ENCODE data around the gene ZFP64. TPM values are rescaled to one million over a fixed set of nuclear protein-coding genes. Genes with fewer than 3 reads are reported as not detected.

Gene ZFP64
- total RNA-seq, 2 donors from 2014 or later, result 20.2 to 29.5 TPM

DNA sequence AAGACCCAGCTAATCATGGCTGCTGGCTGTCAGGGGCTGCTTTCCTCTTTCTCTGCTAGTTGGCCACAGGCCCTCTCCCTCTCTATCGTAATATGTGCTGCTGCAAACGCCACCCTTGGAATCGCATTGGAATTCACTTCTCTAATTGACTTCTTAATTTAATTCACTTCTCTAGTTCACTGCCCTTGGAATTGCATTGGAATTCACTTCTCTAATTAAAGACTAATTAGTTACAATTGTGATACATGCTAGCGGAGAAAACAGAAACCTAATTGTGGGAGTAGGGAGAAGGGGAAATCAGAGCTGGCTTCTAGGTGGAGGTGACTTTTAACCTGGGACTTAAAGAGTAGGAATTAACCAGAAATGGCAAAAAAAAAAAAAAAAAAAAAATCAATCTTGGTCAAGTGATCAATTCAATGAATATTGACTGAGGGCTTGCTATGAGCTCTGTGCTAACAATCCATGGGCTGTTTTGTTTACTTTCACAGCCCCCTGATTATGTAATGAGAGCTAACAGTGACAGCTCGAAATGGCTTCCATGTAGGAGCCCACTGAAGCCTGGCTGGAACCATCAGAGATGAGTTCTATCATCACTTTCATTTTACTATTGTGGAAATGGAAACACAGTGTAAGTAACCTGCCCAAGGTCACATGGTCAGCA lies 11.3 kb downstream of the ZFP64 start:
- no peaks in the 10 kb centered on the region for H3K9me3 ChIP-seq
- intact Hi-C loops (cut with DNase I), result no loop called here
- H3K27ac ChIP-seq, result no peak overlapping the region
- no peaks in the 10 kb centered on the region for H3K36me3 ChIP-seq
- H3K4me1 ChIP-seq (replicated peaks), result no peaks in the 10 kb centered on the region
- no peak for DNase-seq (ENCODE audit: low spot score)
- H3K4me3 ChIP-seq, result no peak overlapping the region
- no peaks in the 10 kb centered on the region for H3K27me3 ChIP-seq (replicated peaks; ENCODE audit: insufficient read depth)
- 96% methylated on average over 5 of the region's 5 CpGs for WGBS
- TF ChIP-seq CTCF (IDR thresholded peaks at IDR 0.05) (no peak), POLR2A (IDR thresholded peaks at IDR 0.05) (no peak), POLR2AphosphoS5 (IDR thresholded peaks at IDR 0.05) (no peak)

- Histone ChIP-seq H3K27ac (no peak overlapping the region), H3K36me3 (no peaks in the 10 kb centered on the region), H3K4me3 (no peak overlapping the region), H3K4me1 (replicated peaks) (no peaks in the 10 kb centered on the region), H3K27me3 (replicated peaks; ENCODE audit: insufficient read depth) (no peaks in the 10 kb centered on the region), H3K9me3 (no peaks in the 10 kb centered on the region)
- 61% methylated on average over 4 of the region's 4 CpGs for WGBS
- intact Hi-C loops (cut with DNase I), result no loop called here
- TF ChIP-seq POLR2AphosphoS5 (IDR thresholded peaks at IDR 0.05) (no peak), CTCF (IDR thresholded peaks at IDR 0.05) (no peak), POLR2A (IDR thresholded peaks at IDR 0.05) (no peak)
- DNase-seq (ENCODE audit: low spot score), result no peak
Measured at GRCh38 chr20:52179331-52180179, 12.0 kb downstream of the ZFP64 start.

- intact Hi-C loops (cut with DNase I), result no loop called here
- H3K27ac ChIP-seq, result no peak overlapping the region
- H3K27me3 ChIP-seq (replicated peaks; ENCODE audit: insufficient read depth), result no peaks in the 10 kb centered on the region
- H3K4me1 ChIP-seq (replicated peaks), result no peaks in the 10 kb centered on the region
- TF ChIP-seq POLR2A (IDR thresholded peaks at IDR 0.05), result no peak
- no peak for TF ChIP-seq POLR2AphosphoS5 (IDR thresholded peaks at IDR 0.05)
- TF ChIP-seq CTCF (IDR thresholded peaks at IDR 0.05), result no peak
- no peak for DNase-seq (ENCODE audit: low spot score)
- no peak overlapping the region for H3K4me3 ChIP-seq
- no peaks in the 10 kb centered on the region for H3K36me3 ChIP-seq
- no peaks in the 10 kb centered on the region for H3K9me3 ChIP-seq
- WGBS, result 75% methylated on average over 3 of the region's 3 CpGs
Measured at GRCh38 chr20:52178691-52179090, 12.9 kb downstream of the ZFP64 start.

GRCh38 chr20:52175840-52176239 lies 15.7 kb downstream of the ZFP64 start:
- intact Hi-C loops (cut with DNase I), result no loop called here
- no peak for DNase-seq (ENCODE audit: low spot score)
- H3K4me3 ChIP-seq, result no peak overlapping the region
- no peaks in the 10 kb centered on the region for H3K36me3 ChIP-seq
- no peaks in the 10 kb centered on the region for H3K9me3 ChIP-seq
- H3K4me1 ChIP-seq (replicated peaks), result no peaks in the 10 kb centered on the region
- no peaks in the 10 kb centered on the region for H3K27me3 ChIP-seq (replicated peaks; ENCODE audit: insufficient read depth)
- H3K27ac ChIP-seq, result no peak overlapping the region
- no peak for TF ChIP-seq POLR2AphosphoS5 (IDR thresholded peaks at IDR 0.05)
- TF ChIP-seq CTCF (IDR thresholded peaks at IDR 0.05), result no peak
- no peak for TF ChIP-seq POLR2A (IDR thresholded peaks at IDR 0.05)
- WGBS, result 96% methylated on average over 18 of the region's 18 CpGs
